Sigmoid colon (tissue), 7 donors: ENCODE results near the gene NOX5. TPM values are rescaled to one million over a fixed set of nuclear protein-coding genes. Genes with fewer than 3 reads are reported as not detected.

Experiments
- DNase-seq: peaks from one replicate; pipeline ENCODE4 v3.0.0-alpha.2; 2019
- H3K27ac ChIP-seq, 4 donors: fragments of 200-600 bp; sonication (generic); one replicate each; pipeline ENCODE4 v1.5.1; 2016 to 2019; ENCODE audit warnings: mild to moderate bottlenecking in 1 of 4
- H3K27me3 ChIP-seq, 3 donors: fragments of 200-600 bp; sonication (generic); one replicate each; pipeline ENCODE4 v1.5.1; 2019; ENCODE audit warnings: mild to moderate bottlenecking in 1 of 3
- H3K36me3 ChIP-seq, 4 donors: fragments of 200-600 bp; sonication (generic); one replicate each; pipeline ENCODE4 v1.5.1; 2016 to 2019
- H3K4me1 ChIP-seq, 4 donors: fragments of 200-600 bp; sonication (generic); one replicate each; pipeline ENCODE4 v1.5.1; 2017 to 2019
- H3K4me3 ChIP-seq, 4 donors: fragments of 200-600 bp; sonication (generic); one replicate each; pipeline ENCODE4 v1.5.1; 2017 to 2019; ENCODE audit warnings: mild to moderate bottlenecking in 2 of 4, moderate library complexity in 1 of 4
- H3K9me3 ChIP-seq, 4 donors: fragments of 200-600 bp in 3 of 4; sonication (generic) in 3 of 4; one replicate each; pipeline versions ENCODE4 v1.5.1 to v1.6.1; 2013 to 2019
- CTCF ChIP-seq, 4 experiments: fragments of 450-650 bp in 3 of 4; fragments of 200-600 bp in 1 of 4; IDR thresholded peaks; one replicate each; pipeline ENCODE4 v1.5.1; 2016 to 2019; ENCODE audit warnings: antibody characterized with exemption in 4 of 4, mild to moderate bottlenecking in 3 of 4, moderate library complexity in 2 of 4
- EP300 ChIP-seq, 4 donors: sonication (generic); formaldehyde crosslinking; IDR thresholded peaks; one replicate each; pipeline ENCODE4 v1.6.1; 2017; ENCODE audit warnings: antibody characterized with exemption in 4 of 4
- POLR2A ChIP-seq, 2 donors: fragments of 450-650 bp; IDR thresholded peaks; one replicate each; pipeline ENCODE4 v1.6.1; 2016; ENCODE audit warnings: antibody characterized with exemption in 2 of 2, mild to moderate bottlenecking in 2 of 2, moderate library complexity in 2 of 2
- POLR2AphosphoS5 ChIP-seq, 4 donors: sonication (generic); formaldehyde crosslinking; IDR thresholded peaks; one replicate each; pipeline ENCODE4 v1.6.1; 2017; ENCODE audit warnings: antibody characterized with exemption in 4 of 4
- WGBS, 2 donors: extraction: QIAGEN DNeasy Blood & Tissue Kit; methylation state at CpG; one replicate each; pipeline ENCODE4 v1.1.7; 2013; 5-methylcytosine and 5-hydroxymethylcytosine counted together
- intact Hi-C: fragments of 100-400 bp; cut with DNase I; formaldehyde crosslinking; loops from one replicate; pipeline ENCODE4 v1.15.1; 2023
- polyA plus RNA-seq, 3 donors: library from polyadenylated mRNA; stranded (reverse); fragments of 200-250 nt; gene quantifications; one replicate each; pipeline ENCODE4 v1.2.3, GENCODE V29; 2013
- total RNA-seq, 4 donors: library from RNA; depleted of rRNA; stranded (reverse); fragments of >200 nt; gene quantifications; one replicate each; pipeline ENCODE4 v1.1.0, GENCODE V29; 2016
- donor health status: healthy with polysubstance abuse.
- donor health status: Bipolar disorder and iron deficiency.
- donor health status: healthy.

Gene NOX5
- total and polyA plus RNA-seq, 7 donors, result 0.16 to 0.49 (median 0.36) TPM; not detected in 4

GRCh38 chr15:68997930-68998777 is 16.3 kb upstream of the NOX5 start:
- DNase-seq, result no peak
- no peak overlapping the region for H3K27ac ChIP-seq
- intact Hi-C loops, result no loop called here
- no peaks in the 10 kb centered on the region for H3K9me3 ChIP-seq
- no peaks in the 10 kb centered on the region for H3K36me3 ChIP-seq
- H3K27me3 ChIP-seq, result no peaks in the 10 kb centered on the region
- TF ChIP-seq POLR2AphosphoS5 (IDR thresholded peaks at IDR 0.05), result no peak
- no peak for TF ChIP-seq CTCF (IDR thresholded peaks at IDR 0.05)
- TF ChIP-seq POLR2A (IDR thresholded peaks at IDR 0.05), result no peak
- no peak for TF ChIP-seq EP300 (IDR thresholded peaks at IDR 0.05)
- WGBS, 2 donors, result 84 to 89% methylated on average over 4 of the region's 4 CpGs
- H3K4me3 ChIP-seq, result no peak overlapping the region
- H3K4me1 ChIP-seq, result no peaks in the 10 kb centered on the region

- no peak overlapping the region for H3K27ac ChIP-seq
- intact Hi-C loops, result no loop called here
- no peaks in the 10 kb centered on the region for H3K27me3 ChIP-seq
- WGBS, 2 donors, result 87 to 90% methylated on average over 6 of the region's 6 CpGs
- TF ChIP-seq CTCF (IDR thresholded peaks at IDR 0.05) (no peak), POLR2AphosphoS5 (IDR thresholded peaks at IDR 0.05) (no peak), EP300 (IDR thresholded peaks at IDR 0.05) (no peak), POLR2A (IDR thresholded peaks at IDR 0.05) (no peak)
- H3K4me1 ChIP-seq, result no peaks in the 10 kb centered on the region
- DNase-seq, result no peak
- H3K36me3 ChIP-seq, result no peaks in the 10 kb centered on the region
- H3K4me3 ChIP-seq, result no peak overlapping the region
- H3K9me3 ChIP-seq, result no peaks in the 10 kb centered on the region
Measured at GRCh38 chr15:68999091-68999490, 15.4 kb upstream of the NOX5 start.

- H3K4me1 ChIP-seq, result no peaks in the 10 kb centered on the region
- no peak overlapping the region for H3K4me3 ChIP-seq
- H3K36me3 ChIP-seq, result no peaks in the 10 kb centered on the region
- no peaks in the 10 kb centered on the region for H3K9me3 ChIP-seq
- WGBS, 2 donors, result 67 to 69% methylated on average over 5 of the region's 5 CpGs
- H3K27ac ChIP-seq, result no peak overlapping the region
- DNase-seq, result no peak
- intact Hi-C loops, result no loop called here
- TF ChIP-seq CTCF (IDR thresholded peaks at IDR 0.05), result no peak
- no peak for TF ChIP-seq EP300 (IDR thresholded peaks at IDR 0.05)
- TF ChIP-seq POLR2AphosphoS5 (IDR thresholded peaks at IDR 0.05), result no peak
- TF ChIP-seq POLR2A (IDR thresholded peaks at IDR 0.05), result no peak
- no peaks in the 10 kb centered on the region for H3K27me3 ChIP-seq
Measured at GRCh38 chr15:69000091-69000490, 14.4 kb upstream of the NOX5 start.

GRCh38 chr15:69000725-69001503 is 13.6 kb upstream of the NOX5 start:
- no peaks in the 10 kb centered on the region for H3K9me3 ChIP-seq
- no peak overlapping the region for H3K4me3 ChIP-seq
- TF ChIP-seq CTCF (IDR thresholded peaks at IDR 0.05) (no peak), POLR2AphosphoS5 (IDR thresholded peaks at IDR 0.05) (no peak), POLR2A (IDR thresholded peaks at IDR 0.05) (no peak), EP300 (IDR thresholded peaks at IDR 0.05) (no peak)
- 83 to 87% methylated on average over 4 of the region's 4 CpGs for WGBS, 2 donors
- DNase-seq, result no peak
- H3K27ac ChIP-seq, result no peak overlapping the region
- no peaks in the 10 kb centered on the region for H3K27me3 ChIP-seq
- intact Hi-C loops, result no loop called here
- no peaks in the 10 kb centered on the region for H3K36me3 ChIP-seq
- no peaks in the 10 kb centered on the region for H3K4me1 ChIP-seq
